Measurements from ENCODE around the gene FAR1.

FAR1 gene

GRCh38 chr11:13674799-13675509 lies 6.5 kb downstream of the FAR1 start:
- H3K18ac ChIP-seq (ENCODE audit: low read depth in 1 of 2, low read length in 2 of 2) = no peak overlapping the region
- no peak overlapping the region for H3K9ac ChIP-seq (ENCODE audit: low read length)
- H3K23ac ChIP-seq (ENCODE audit: low read length in 2 of 2) = no peak overlapping the region

GRCh38 chr11:13676576-13676975 lies 8.1 kb downstream of the FAR1 start:
- Histone ChIP-seq H2BK12ac (ENCODE audit: low read length in 2 of 2) (no peak overlapping the region), H3K9me3 (ENCODE audit: control insufficient read depth, low read length) (no peaks in the 10 kb centered on the region), H4K8ac (ENCODE audit: low read length) (no peak overlapping the region), H3K27ac (ENCODE audit: low read length, poor library complexity, severe bottlenecking) (no peak overlapping the region), H3K4me2 (ENCODE audit: low read length, poor library complexity, severe bottlenecking) (no peak overlapping the region), H3K23ac (ENCODE audit: low read length in 2 of 2) (no peak overlapping the region), H3K9ac (ENCODE audit: low read length) (no peak overlapping the region), H4K91ac (ENCODE audit: low read length) (no peak overlapping the region), H2AK5ac (ENCODE audit: low read length, severe bottlenecking) (no peak overlapping the region), H3K27me3 (ENCODE audit: control insufficient read depth in 1 of 2, insufficient read depth in 1 of 2, low read length in 2 of 2) (no peaks in the 10 kb centered on the region), H3K4me3 (ENCODE audit: insufficient read depth in 1 of 2, low read depth in 1 of 2, low read length in 2 of 2) (no peak overlapping the region), H3K4me1 (ENCODE audit: control insufficient read depth, insufficient read depth, low read depth, low read length) (peaks cover 2% of the 10 kb centered on the region), H3K79me1 (replicated peaks; ENCODE audit: low read length, poor library complexity, severe bottlenecking) (peaks cover 2% of the 10 kb centered on the region), H3K36me3 (ENCODE audit: control insufficient read depth in 1 of 2, insufficient read depth in 2 of 2, low read depth in 1 of 2, low read length in 2 of 2) (no peaks in the 10 kb centered on the region), H3K14ac (ENCODE audit: low read length in 2 of 2) (no peak overlapping the region), H2BK15ac (ENCODE audit: low read depth, poor library complexity, severe bottlenecking) (no peak overlapping the region), H2AFZ (ENCODE audit: low read depth, low read length) (no peak overlapping the region), H2BK120ac (ENCODE audit: low read depth, low read length) (no peak overlapping the region), H2BK5ac (ENCODE audit: low read depth, low read length, poor library complexity, severe bottlenecking) (no peak overlapping the region), H3K18ac (ENCODE audit: low read depth in 1 of 2, low read length in 2 of 2) (no peak overlapping the region), H3K4ac (ENCODE audit: low read depth in 1 of 2, low read length in 2 of 2) (no peak overlapping the region)
- DNase-seq = no peak
- WGBS = 100% methylated on average over 1 of the region's 1 CpG

More at GRCh38 chr11:13674799-13675509, 6.5 kb downstream of the FAR1 start:
- no peaks in the 10 kb centered on the region for H3K27me3 ChIP-seq (ENCODE audit: control insufficient read depth in 1 of 2, insufficient read depth in 1 of 2, low read length in 2 of 2)
- H2AK5ac ChIP-seq (ENCODE audit: low read length, severe bottlenecking) = no peak overlapping the region
- H3K4me1 ChIP-seq (ENCODE audit: control insufficient read depth, insufficient read depth, low read depth, low read length) = peaks cover 6% of the 10 kb centered on the region
- DNase-seq = no peak
- H2BK5ac ChIP-seq (ENCODE audit: low read depth, low read length, poor library complexity, severe bottlenecking) = no peak overlapping the region
- H3K4me3 ChIP-seq (ENCODE audit: insufficient read depth in 1 of 2, low read depth in 1 of 2, low read length in 2 of 2) = no peak overlapping the region
- no peak overlapping the region for H3K27ac ChIP-seq (ENCODE audit: low read length, poor library complexity, severe bottlenecking)
- no peak overlapping the region for H2BK15ac ChIP-seq (ENCODE audit: low read depth, poor library complexity, severe bottlenecking)
- H3K9me3 ChIP-seq (ENCODE audit: control insufficient read depth, low read length) = no peaks in the 10 kb centered on the region
- H3K79me1 ChIP-seq (replicated peaks; ENCODE audit: low read length, poor library complexity, severe bottlenecking) = no peaks in the 10 kb centered on the region
- no peak overlapping the region for H3K14ac ChIP-seq (ENCODE audit: low read length in 2 of 2)
- H2BK120ac ChIP-seq (ENCODE audit: low read depth, low read length) = no peak overlapping the region
- no peaks in the 10 kb centered on the region for H3K36me3 ChIP-seq (ENCODE audit: control insufficient read depth in 1 of 2, insufficient read depth in 2 of 2, low read depth in 1 of 2, low read length in 2 of 2)
- H3K4ac ChIP-seq (ENCODE audit: low read depth in 1 of 2, low read length in 2 of 2) = no peak overlapping the region
- H4K91ac ChIP-seq (ENCODE audit: low read length) = no peak overlapping the region
- H3K4me2 ChIP-seq (ENCODE audit: low read length, poor library complexity, severe bottlenecking) = no peak overlapping the region
- H2BK12ac ChIP-seq (ENCODE audit: low read length in 2 of 2) = no peak overlapping the region
- H4K8ac ChIP-seq (ENCODE audit: low read length) = no peak overlapping the region
- WGBS = 96% methylated on average over 3 of the region's 6 CpGs
- H2AFZ ChIP-seq (ENCODE audit: low read depth, low read length) = no peak overlapping the region

- H4K8ac ChIP-seq (ENCODE audit: low read length) = no peak overlapping the region
- no peak overlapping the region for H3K9ac ChIP-seq (ENCODE audit: low read length)
- no peak overlapping the region for H2BK5ac ChIP-seq (ENCODE audit: low read depth, low read length, poor library complexity, severe bottlenecking)
- no peak overlapping the region for H2BK15ac ChIP-seq (ENCODE audit: low read depth, poor library complexity, severe bottlenecking)
- peaks cover 2% of the 10 kb centered on the region for H3K79me1 ChIP-seq (replicated peaks; ENCODE audit: low read length, poor library complexity, severe bottlenecking)
- H2BK12ac ChIP-seq (ENCODE audit: low read length in 2 of 2) = no peak overlapping the region
- H3K4me1 ChIP-seq (ENCODE audit: control insufficient read depth, insufficient read depth, low read depth, low read length) = peaks cover 2% of the 10 kb centered on the region
- no peak overlapping the region for H3K14ac ChIP-seq (ENCODE audit: low read length in 2 of 2)
- H3K36me3 ChIP-seq (ENCODE audit: control insufficient read depth in 1 of 2, insufficient read depth in 2 of 2, low read depth in 1 of 2, low read length in 2 of 2) = no peaks in the 10 kb centered on the region
- no peak overlapping the region for H2BK120ac ChIP-seq (ENCODE audit: low read depth, low read length)
- no peak overlapping the region for H3K23ac ChIP-seq (ENCODE audit: low read length in 2 of 2)
- no peak overlapping the region for H3K4me2 ChIP-seq (ENCODE audit: low read length, poor library complexity, severe bottlenecking)
- H3K18ac ChIP-seq (ENCODE audit: low read depth in 1 of 2, low read length in 2 of 2) = no peak overlapping the region
- H2AFZ ChIP-seq (ENCODE audit: low read depth, low read length) = no peak overlapping the region
- no peak overlapping the region for H4K91ac ChIP-seq (ENCODE audit: low read length)
- no peak overlapping the region for H3K4ac ChIP-seq (ENCODE audit: low read depth in 1 of 2, low read length in 2 of 2)
- no peak overlapping the region for H2AK5ac ChIP-seq (ENCODE audit: low read length, severe bottlenecking)
- no peak for DNase-seq
- H3K4me3 ChIP-seq (ENCODE audit: insufficient read depth in 1 of 2, low read depth in 1 of 2, low read length in 2 of 2) = no peak overlapping the region
- no peaks in the 10 kb centered on the region for H3K27me3 ChIP-seq (ENCODE audit: control insufficient read depth in 1 of 2, insufficient read depth in 1 of 2, low read length in 2 of 2)
- no peak overlapping the region for H3K27ac ChIP-seq (ENCODE audit: low read length, poor library complexity, severe bottlenecking)
- no peaks in the 10 kb centered on the region for H3K9me3 ChIP-seq (ENCODE audit: control insufficient read depth, low read length)
- 98% methylated on average over 2 of the region's 2 CpGs for WGBS
Observed at GRCh38 chr11:13679768-13680167, 11.3 kb downstream of the FAR1 start.

GRCh38 chr11:13680501-13681264 lies 12.2 kb downstream of the FAR1 start:
- no peak overlapping the region for H3K14ac ChIP-seq (ENCODE audit: low read length in 2 of 2)
- H3K4me2 ChIP-seq (ENCODE audit: low read length, poor library complexity, severe bottlenecking) = no peak overlapping the region
- no peak overlapping the region for H3K9ac ChIP-seq (ENCODE audit: low read length)
- no peak overlapping the region for H2BK15ac ChIP-seq (ENCODE audit: low read depth, poor library complexity, severe bottlenecking)
- H3K18ac ChIP-seq (ENCODE audit: low read depth in 1 of 2, low read length in 2 of 2) = no peak overlapping the region
- peaks cover 2% of the 10 kb centered on the region for H3K4me1 ChIP-seq (ENCODE audit: control insufficient read depth, insufficient read depth, low read depth, low read length)
- peaks cover 2% of the 10 kb centered on the region for H3K79me1 ChIP-seq (replicated peaks; ENCODE audit: low read length, poor library complexity, severe bottlenecking)
- H4K8ac ChIP-seq (ENCODE audit: low read length) = no peak overlapping the region
- H3K4ac ChIP-seq (ENCODE audit: low read depth in 1 of 2, low read length in 2 of 2) = no peak overlapping the region
- WGBS = 100% methylated on average over 3 of the region's 4 CpGs
- no peak overlapping the region for H2AFZ ChIP-seq (ENCODE audit: low read depth, low read length)
- no peaks in the 10 kb centered on the region for H3K27me3 ChIP-seq (ENCODE audit: control insufficient read depth in 1 of 2, insufficient read depth in 1 of 2, low read length in 2 of 2)
- H3K4me3 ChIP-seq (ENCODE audit: insufficient read depth in 1 of 2, low read depth in 1 of 2, low read length in 2 of 2) = no peak overlapping the region
- no peak overlapping the region for H2BK12ac ChIP-seq (ENCODE audit: low read length in 2 of 2)
- no peak overlapping the region for H2BK5ac ChIP-seq (ENCODE audit: low read depth, low read length, poor library complexity, severe bottlenecking)
- H2AK5ac ChIP-seq (ENCODE audit: low read length, severe bottlenecking) = no peak overlapping the region
- no peaks in the 10 kb centered on the region for H3K9me3 ChIP-seq (ENCODE audit: control insufficient read depth, low read length)
- H3K27ac ChIP-seq (ENCODE audit: low read length, poor library complexity, severe bottlenecking) = no peak overlapping the region
- H3K23ac ChIP-seq (ENCODE audit: low read length in 2 of 2) = no peak overlapping the region
- no peak overlapping the region for H2BK120ac ChIP-seq (ENCODE audit: low read depth, low read length)
- H4K91ac ChIP-seq (ENCODE audit: low read length) = no peak overlapping the region
- no peaks in the 10 kb centered on the region for H3K36me3 ChIP-seq (ENCODE audit: control insufficient read depth in 1 of 2, insufficient read depth in 2 of 2, low read depth in 1 of 2, low read length in 2 of 2)
- DNase-seq = no peak

Measured in mesenchymal stem cell (in vitro differentiated cells and primary cell).